ENCODE data around the gene PRDM16. TPM values are rescaled to one million over a fixed set of nuclear protein-coding genes. Genes with fewer than 3 reads are reported as not detected.

The PRDM16 gene
- total RNA-seq, 4 donors from 2014 or later: 0.08 to 0.19 (median 0.12) TPM

DNA sequence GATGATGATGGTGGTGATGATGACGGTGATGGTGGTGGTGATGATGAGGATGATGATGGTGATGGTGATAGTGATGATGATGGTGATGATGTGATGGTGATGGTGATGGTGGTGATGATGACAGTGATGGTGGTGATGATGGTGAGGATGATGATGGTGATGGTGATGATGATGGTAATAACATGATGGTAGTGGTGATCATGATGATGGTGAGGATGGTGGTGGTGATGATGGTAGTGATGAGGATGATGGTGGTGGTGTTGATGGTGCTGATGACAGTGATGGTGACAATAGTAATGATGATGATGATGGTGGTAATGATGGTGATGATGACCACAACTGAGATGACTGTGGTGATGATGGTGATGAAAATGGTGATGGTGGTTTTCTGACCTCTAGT lies 42.9 kb upstream of the PRDM16 start:
- no peak for DNase-seq
- TF ChIP-seq, protein P1, sequence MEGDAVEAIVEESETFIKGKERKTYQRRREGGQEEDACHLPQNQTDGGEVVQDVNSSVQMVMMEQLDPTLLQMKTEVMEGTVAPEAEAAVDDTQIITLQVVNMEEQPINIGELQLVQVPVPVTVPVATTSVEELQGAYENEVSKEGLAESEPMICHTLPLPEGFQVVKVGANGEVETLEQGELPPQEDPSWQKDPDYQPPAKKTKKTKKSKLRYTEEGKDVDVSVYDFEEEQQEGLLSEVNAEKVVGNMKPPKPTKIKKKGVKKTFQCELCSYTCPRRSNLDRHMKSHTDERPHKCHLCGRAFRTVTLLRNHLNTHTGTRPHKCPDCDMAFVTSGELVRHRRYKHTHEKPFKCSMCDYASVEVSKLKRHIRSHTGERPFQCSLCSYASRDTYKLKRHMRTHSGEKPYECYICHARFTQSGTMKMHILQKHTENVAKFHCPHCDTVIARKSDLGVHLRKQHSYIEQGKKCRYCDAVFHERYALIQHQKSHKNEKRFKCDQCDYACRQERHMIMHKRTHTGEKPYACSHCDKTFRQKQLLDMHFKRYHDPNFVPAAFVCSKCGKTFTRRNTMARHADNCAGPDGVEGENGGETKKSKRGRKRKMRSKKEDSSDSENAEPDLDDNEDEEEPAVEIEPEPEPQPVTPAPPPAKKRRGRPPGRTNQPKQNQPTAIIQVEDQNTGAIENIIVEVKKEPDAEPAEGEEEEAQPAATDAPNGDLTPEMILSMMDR (IDR thresholded peaks at IDR 0.05): no peak
- no peak for TF ChIP-seq POLR2A (IDR thresholded peaks at IDR 0.05)
- 80 to 83% methylated on average over 1 of the region's 1 CpG for WGBS, 2 donors
- Histone ChIP-seq H3K9me3 (no peaks in the 10 kb centered on the region), H3K4me1 (no peaks in the 10 kb centered on the region), H3K4me3 (no peak overlapping the region), H3K27ac (no peak overlapping the region), H3K27me3 (peaks cover 0 to 74% (median 2%) of the 10 kb centered on the region in 4 donors), H3K36me3 (no peaks in the 10 kb centered on the region)
- intact Hi-C loops (cut with DNase I): no loop called here

DNA sequence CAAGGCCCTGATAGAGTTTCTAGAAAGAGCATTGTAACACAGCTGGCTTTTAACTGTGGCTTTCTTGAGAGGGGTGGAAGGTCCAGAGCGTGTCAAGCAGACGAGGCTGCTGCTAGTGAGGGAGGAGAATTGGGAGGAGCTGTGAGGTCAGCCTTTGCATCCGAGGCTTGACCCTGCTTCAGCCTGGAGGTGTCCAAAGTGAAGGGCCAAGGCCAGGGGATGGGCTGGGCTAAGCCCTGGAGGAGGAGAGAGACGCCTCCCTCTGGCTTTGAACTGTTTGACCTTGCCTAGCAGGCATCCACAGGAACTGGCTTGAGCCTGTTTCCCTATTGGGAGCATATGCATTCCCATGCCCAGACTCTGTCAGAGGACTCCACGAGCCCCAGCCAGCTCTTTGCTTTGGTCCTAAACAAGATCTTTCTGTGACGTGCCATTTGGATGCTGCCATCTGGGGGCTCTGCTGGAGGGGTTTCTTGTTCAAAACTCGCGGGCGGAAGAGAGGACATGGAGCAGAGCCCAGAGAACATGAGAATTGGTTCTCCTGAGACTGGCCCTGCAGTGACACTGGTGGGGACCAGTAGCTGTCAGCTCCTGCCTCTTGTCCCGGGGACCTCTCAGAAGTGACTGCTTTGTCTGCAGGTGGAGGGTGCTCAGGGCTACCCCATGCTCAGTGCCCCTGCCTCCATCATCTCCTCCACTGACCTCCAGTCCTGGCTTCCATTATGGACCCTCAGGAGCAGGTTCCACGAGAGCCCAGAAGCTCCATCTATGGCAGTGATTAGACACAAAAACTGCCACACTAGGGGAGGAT lies 42.2 kb upstream of the PRDM16 start:
- Histone ChIP-seq H3K9me3 (no peaks in the 10 kb centered on the region), H3K27me3 (peaks cover 0 to 80% (median 2%) of the 10 kb centered on the region in 4 donors), H3K36me3 (no peaks in the 10 kb centered on the region), H3K4me3 (no peak overlapping the region), H3K4me1 (no peaks in the 10 kb centered on the region), H3K27ac (no peak overlapping the region)
- 58 to 60% methylated on average over 2 to 6 of the region's 11 CpGs for WGBS, 2 donors
- TF ChIP-seq, protein P1 (IDR thresholded peaks at IDR 0.05): no peak
- no peak for TF ChIP-seq POLR2A (IDR thresholded peaks at IDR 0.05)
- DNase-seq: no peak
- intact Hi-C loops (cut with DNase I): no loop called here

DNA sequence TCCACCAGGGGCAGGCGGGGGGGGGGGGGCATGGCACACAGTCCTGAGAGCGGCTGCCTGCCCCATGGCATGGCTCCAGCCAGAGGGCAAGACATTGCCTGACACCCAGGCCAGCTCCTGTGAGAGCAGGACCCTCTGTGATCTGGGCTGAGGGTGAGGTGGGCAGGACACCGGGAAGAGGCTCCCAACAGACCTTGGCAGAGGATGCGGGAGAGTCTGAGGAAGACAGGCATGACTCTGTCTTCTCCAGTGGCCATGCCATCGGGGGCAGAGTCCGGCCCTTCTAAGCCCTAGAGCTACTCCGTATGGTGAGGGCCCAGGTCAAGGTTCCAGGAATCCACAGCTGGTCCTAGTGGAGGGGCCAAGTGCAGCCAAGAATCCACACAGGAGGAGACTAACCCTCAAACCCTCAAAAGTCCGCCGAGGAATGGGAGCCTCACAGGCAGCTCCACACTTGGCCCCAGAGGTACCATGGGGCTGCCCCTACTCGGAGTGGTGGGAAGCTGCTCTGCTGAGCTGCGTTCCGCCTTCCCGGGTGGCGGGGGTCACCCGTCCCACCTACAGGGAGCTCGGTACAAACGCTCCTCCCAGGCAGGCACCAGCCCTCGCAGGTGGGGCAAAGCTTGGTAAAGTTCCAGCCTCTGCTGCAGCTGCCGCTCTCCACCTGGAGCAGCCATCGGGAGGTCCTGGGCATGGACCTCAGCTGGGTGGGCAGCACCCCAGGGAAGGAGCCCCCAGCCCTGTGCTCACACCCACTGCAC lies 41.2 kb upstream of the PRDM16 start:
- Histone ChIP-seq H3K27me3 (peaks cover 0 to 84% (median 2%) of the 10 kb centered on the region in 4 donors), H3K4me1 (no peaks in the 10 kb centered on the region), H3K9me3 (no peaks in the 10 kb centered on the region), H3K36me3 (no peaks in the 10 kb centered on the region), H3K4me3 (no peak overlapping the region), H3K27ac (no peak overlapping the region)
- TF ChIP-seq, protein P1 (IDR thresholded peaks at IDR 0.05): no peak
- no peak for DNase-seq
- 100% methylated on average over 2 of the region's 20 CpGs; no CpG with 5 or more reads in 1 of the 2 donors for WGBS, 2 donors
- intact Hi-C loops (cut with DNase I): no loop called here

DNA sequence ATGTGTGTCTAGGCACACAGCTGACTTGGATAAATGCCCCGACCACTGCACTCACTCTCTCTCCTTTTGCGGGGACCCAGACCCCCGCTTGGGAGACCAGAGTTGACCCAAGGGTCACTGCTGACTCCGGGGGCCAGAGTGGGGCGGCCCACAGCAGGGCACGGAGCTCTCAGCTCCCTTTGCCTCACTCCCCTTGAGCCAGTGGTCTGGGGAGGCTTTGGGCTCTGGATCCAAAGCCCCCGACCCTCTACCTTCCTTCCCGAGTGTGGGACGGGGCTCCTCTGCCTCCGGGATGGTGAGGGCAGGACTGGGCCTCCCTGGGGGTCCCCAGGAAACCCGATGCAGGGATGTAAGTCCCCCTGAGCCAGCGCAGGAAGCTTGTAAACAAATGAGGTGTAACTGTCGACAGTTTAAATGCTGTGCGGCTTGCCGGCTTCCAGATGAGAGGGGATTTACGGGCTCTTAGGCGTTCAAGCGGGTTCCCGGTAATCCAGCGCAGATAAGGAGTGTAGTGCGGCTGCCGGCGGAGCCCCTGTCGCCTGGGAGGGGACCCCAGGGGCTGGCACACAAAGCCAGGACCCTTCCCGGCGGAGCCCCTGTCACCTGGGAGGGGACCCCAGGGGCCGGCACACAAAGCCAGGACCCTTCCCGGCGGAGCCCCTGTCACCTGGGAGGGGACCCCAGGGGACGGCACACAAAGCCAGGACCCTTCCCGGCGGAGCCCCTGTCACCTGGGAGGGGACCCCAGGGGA lies 40.3 kb upstream of the PRDM16 start:
- WGBS, 2 donors: 52 to 53% methylated on average over 11 to 13 of the region's 32 CpGs
- DNase-seq: no peak
- intact Hi-C loops (cut with DNase I): no loop called here

More for the DNA sequence above, 40.3 kb upstream of the PRDM16 start:
- Histone ChIP-seq H3K36me3 (no peaks in the 10 kb centered on the region), H3K4me1 (no peaks in the 10 kb centered on the region), H3K27me3 (peaks cover 0 to 89% (median 2%) of the 10 kb centered on the region in 4 donors), H3K9me3 (no peaks in the 10 kb centered on the region), H3K27ac (no peak overlapping the region), H3K4me3 (no peak overlapping the region)
- TF ChIP-seq, protein P1 (IDR thresholded peaks at IDR 0.05): no peak
- no peak for TF ChIP-seq POLR2A (IDR thresholded peaks at IDR 0.05)
